Measurements from ENCODE around the gene IL1F10. TPM values are rescaled to one million over a fixed set of nuclear protein-coding genes. Genes with fewer than 3 reads are reported as not detected.

IL1F10 gene
- total and polyA plus RNA-seq, 2 experiments from 2014 or later: not detected

DNA sequence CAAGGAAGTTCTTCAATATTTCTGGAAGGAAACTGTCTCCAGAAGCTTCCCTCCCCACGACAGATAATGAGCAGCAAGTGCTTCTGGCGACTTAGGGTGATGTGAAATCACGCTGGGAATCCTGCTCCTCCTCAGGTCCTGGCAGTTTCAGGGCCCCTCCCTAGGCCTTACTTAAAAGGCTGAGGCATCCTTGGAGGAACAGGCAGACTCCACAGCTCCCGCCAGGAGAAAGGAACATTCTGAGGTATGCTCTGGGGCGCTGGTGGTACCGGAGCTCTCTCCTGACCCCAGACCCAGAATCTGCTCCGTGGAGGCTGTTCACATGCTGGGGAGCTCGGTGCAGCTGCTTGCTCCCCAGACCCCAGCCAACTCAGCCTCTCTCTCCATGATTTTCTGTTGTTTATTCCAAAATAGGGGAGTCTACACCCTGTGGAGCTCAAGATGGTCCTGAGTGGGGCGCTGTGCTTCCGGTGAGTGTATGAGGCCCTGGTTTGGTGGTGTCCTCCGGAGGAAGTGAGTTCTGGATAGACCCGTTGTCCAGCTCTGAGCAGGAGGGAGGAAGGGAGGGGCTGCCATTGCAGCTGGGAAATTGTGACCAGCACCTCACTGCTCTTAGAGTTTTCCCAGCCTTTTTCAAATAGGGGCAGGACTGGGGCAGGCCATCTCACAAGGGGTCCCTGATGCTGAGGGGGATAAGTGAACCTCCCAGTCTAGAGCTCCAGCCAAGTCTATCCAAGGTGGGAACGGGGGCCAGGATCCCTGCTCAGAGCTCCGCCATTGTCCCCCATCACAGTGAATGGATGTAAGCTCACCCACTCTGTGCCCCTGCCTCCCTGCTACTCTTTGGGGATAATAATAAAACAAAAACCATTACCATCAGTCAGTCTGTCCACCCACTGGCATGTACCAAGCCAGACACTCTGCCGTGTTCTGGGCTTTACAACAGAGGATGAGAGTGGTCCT lies 8.5 kb upstream of the IL1F10 start, which contains the start of gene IL36RN:
IL36RN (plus strand) TSS at position 201 of the 963 bp plus-strand sequence; CDS start at position 442, 241 bp downstream.
- no peaks in the 10 kb centered on the region for H3K27me3 ChIP-seq
- H3K4me3 ChIP-seq: no peak within 1 kb of the TSS
- TF ChIP-seq, protein P1, sequence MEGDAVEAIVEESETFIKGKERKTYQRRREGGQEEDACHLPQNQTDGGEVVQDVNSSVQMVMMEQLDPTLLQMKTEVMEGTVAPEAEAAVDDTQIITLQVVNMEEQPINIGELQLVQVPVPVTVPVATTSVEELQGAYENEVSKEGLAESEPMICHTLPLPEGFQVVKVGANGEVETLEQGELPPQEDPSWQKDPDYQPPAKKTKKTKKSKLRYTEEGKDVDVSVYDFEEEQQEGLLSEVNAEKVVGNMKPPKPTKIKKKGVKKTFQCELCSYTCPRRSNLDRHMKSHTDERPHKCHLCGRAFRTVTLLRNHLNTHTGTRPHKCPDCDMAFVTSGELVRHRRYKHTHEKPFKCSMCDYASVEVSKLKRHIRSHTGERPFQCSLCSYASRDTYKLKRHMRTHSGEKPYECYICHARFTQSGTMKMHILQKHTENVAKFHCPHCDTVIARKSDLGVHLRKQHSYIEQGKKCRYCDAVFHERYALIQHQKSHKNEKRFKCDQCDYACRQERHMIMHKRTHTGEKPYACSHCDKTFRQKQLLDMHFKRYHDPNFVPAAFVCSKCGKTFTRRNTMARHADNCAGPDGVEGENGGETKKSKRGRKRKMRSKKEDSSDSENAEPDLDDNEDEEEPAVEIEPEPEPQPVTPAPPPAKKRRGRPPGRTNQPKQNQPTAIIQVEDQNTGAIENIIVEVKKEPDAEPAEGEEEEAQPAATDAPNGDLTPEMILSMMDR (IDR thresholded peaks at IDR 0.05; ENCODE audit: low read depth, low read length): no peak
- H3K36me3 ChIP-seq: no peaks in the 10 kb centered on the region
- H3K4me1 ChIP-seq (ENCODE audit: low read depth): no peaks in the 10 kb centered on the region
- H3K9me3 ChIP-seq (ENCODE audit: low read depth): no peaks in the 10 kb centered on the region
- no peak within 1 kb of the TSS for H3K27ac ChIP-seq
- no peak for DNase-seq (ENCODE audit: low read depth in 1 of 2, low spot score in 1 of 2)

DNA sequence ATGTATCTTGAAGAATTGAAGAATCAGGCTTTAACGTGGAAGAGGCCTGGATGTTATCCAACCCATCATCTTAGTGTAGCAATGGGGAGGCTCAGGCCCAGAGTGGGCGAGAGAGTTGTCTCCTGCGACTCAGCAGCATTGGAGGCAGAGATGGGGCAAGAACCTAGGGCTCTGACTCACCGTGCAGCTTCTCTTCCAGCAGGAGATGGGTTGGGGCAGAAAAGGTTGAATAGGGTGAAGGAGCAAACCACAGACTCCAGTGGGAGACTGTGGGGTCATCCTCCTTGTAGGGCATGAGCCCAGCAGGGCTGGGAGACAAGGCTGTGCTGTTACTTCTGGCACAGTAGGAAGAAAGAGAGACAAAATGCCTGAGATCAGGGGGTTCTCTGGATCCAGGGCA lies 7.4 kb upstream of the IL1F10 start:
- Histone ChIP-seq H3K27me3 (no peaks in the 10 kb centered on the region), H3K4me3 (no peak overlapping the region), H3K27ac (no peak overlapping the region), H3K36me3 (no peaks in the 10 kb centered on the region), H3K4me1 (ENCODE audit: low read depth) (no peaks in the 10 kb centered on the region), H3K9me3 (ENCODE audit: low read depth) (no peaks in the 10 kb centered on the region)
- DNase-seq (ENCODE audit: low read depth in 1 of 2, low spot score in 1 of 2): peak in 1 of 2 donors; percentile 17
- TF ChIP-seq, protein P1 (IDR thresholded peaks at IDR 0.05; ENCODE audit: low read depth, low read length): no peak

DNA sequence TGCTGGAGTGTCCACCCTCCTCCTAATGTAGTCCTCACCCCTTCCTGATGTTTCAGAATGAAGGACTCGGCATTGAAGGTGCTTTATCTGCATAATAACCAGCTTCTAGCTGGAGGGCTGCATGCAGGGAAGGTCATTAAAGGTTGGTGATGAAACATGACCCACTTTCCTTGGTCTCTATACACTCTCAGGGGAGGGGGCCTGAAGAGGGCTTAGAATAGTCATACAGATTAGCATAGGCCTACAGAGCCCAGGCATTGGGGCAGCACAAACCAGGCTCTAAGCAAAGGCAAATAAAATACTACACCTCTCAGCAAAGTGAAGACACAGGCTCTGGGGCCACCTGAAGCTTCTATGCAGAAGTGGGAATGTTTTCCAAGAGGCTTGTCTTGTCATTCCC lies 7.0 kb upstream of the IL1F10 start:
- TF ChIP-seq, protein P1 (IDR thresholded peaks at IDR 0.05; ENCODE audit: low read depth, low read length): no peak
- no peak overlapping the region for H3K27ac ChIP-seq
- no peak overlapping the region for H3K4me3 ChIP-seq
- no peaks in the 10 kb centered on the region for H3K9me3 ChIP-seq (ENCODE audit: low read depth)
- no peaks in the 10 kb centered on the region for H3K4me1 ChIP-seq (ENCODE audit: low read depth)
- no peak for DNase-seq (ENCODE audit: low read depth in 1 of 2, low spot score in 1 of 2)
- no peaks in the 10 kb centered on the region for H3K27me3 ChIP-seq
- H3K36me3 ChIP-seq: no peaks in the 10 kb centered on the region

DNA sequence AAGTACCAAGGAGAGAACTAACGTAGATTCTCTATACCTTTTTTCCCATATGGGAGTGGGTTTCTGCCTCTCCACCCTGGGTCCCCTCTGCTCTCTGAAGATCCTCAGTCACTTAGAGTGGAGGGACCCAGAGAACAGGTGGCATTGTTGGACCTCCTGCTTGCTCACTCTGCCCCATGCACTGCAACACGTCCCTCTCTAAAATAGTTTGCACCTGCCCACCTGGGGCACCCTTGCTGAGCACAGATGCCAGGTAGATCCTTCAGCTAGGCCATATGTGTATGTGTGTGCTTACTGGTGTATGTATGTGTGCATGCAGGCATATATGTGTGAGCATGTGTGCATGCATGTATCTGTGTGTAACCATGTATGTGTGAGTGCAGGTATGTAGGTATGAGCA lies 6.5 kb upstream of the IL1F10 start:
- H3K27me3 ChIP-seq: no peaks in the 10 kb centered on the region
- TF ChIP-seq, protein P1 (IDR thresholded peaks at IDR 0.05; ENCODE audit: low read depth, low read length): no peak
- no peaks in the 10 kb centered on the region for H3K9me3 ChIP-seq (ENCODE audit: low read depth)
- DNase-seq (ENCODE audit: low read depth in 1 of 2, low spot score in 1 of 2): no peak
- no peaks in the 10 kb centered on the region for H3K36me3 ChIP-seq
- H3K4me3 ChIP-seq: no peak overlapping the region
- H3K4me1 ChIP-seq (ENCODE audit: low read depth): no peaks in the 10 kb centered on the region
- H3K27ac ChIP-seq: no peak overlapping the region

DNA sequence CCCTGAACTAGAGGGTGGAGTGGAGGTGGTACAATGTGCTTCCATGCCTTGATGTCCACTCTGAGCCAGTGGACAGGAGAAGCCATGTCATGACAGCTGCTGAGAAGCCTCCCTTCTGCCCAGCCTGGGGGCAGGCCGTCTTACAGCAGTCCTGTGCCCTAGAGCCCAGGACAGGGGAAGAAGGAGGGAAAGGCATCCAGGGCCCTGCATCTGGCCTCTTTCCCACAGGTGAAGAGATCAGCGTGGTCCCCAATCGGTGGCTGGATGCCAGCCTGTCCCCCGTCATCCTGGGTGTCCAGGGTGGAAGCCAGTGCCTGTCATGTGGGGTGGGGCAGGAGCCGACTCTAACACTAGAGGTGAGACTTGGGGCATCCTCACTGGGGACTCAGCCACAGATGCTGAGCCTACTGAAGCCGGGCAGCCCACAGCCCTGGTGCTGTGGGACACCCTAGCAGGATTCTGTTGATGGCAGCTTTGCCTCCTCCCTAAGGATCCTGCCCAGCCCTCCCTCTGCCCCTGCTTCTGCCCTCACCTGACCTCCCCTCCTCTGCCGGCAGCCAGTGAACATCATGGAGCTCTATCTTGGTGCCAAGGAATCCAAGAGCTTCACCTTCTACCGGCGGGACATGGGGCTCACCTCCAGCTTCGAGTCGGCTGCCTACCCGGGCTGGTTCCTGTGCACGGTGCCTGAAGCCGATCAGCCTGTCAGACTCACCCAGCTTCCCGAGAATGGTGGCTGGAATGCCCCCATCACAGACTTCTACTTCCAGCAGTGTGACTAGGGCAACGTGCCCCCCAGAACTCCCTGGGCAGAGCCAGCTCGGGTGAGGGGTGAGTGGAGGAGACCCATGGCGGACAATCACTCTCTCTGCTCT lies 5.6 kb upstream of the IL1F10 start:
- no peaks in the 10 kb centered on the region for H3K4me1 ChIP-seq (ENCODE audit: low read depth)
- no peak for DNase-seq (ENCODE audit: low read depth in 1 of 2, low spot score in 1 of 2)
- H3K27ac ChIP-seq: no peak overlapping the region
- H3K36me3 ChIP-seq: no peaks in the 10 kb centered on the region
- H3K9me3 ChIP-seq (ENCODE audit: low read depth): no peaks in the 10 kb centered on the region
- no peak overlapping the region for H3K4me3 ChIP-seq
- H3K27me3 ChIP-seq: no peaks in the 10 kb centered on the region
- TF ChIP-seq, protein P1 (IDR thresholded peaks at IDR 0.05; ENCODE audit: low read depth, low read length): no peak

All from cardiac muscle cell (in vitro differentiated cells and primary cell).